Activated CD4-positive, alpha-beta T cell treated with anti-CD3 and anti-CD28 coated beads, Interleukin-2, amount 50 U/mL, for 48 hours (primary cell): ENCODE data around the gene RASA1.
"Not testable (repeated sequence)": the region's sequence is repeated elsewhere in the genome, so short reads cannot be mapped to it uniquely, and the experiment has no call there.

Experiments used
- DNase-seq, 2 experiments: peaks; one replicate each; pipeline ENCODE4 v3.0.0-alpha.2; 2020

The RASA1 gene

GRCh38 chr5:87267574-87268125, at the start of gene RASA1:
Gene RASA1 (plus strand): TSS chr5:87267883. CDS start chr5:87268452, 569 bp downstream.
- peak; percentile 94 to 95 for DNase-seq

DNA sequence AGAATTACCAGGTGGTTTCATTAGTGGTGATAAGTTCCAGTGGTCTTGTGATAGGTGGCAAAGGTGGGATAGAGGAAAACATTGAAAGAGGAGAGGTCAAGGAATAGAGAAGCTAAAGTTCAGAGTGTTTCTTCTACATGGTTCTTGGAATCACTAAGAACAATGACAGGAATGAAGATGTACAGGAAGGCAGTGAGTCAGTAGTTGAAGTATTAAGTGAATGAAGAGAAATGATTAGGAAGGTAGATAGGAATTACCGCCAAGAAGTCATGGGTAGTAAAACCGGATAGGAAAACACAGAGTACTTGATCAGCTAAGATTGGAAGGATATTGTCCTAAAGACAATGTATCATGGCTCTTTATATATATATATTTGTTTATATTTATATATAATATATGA, 37.9 kb upstream of the RASA1 start:
- no peak for DNase-seq

DNA sequence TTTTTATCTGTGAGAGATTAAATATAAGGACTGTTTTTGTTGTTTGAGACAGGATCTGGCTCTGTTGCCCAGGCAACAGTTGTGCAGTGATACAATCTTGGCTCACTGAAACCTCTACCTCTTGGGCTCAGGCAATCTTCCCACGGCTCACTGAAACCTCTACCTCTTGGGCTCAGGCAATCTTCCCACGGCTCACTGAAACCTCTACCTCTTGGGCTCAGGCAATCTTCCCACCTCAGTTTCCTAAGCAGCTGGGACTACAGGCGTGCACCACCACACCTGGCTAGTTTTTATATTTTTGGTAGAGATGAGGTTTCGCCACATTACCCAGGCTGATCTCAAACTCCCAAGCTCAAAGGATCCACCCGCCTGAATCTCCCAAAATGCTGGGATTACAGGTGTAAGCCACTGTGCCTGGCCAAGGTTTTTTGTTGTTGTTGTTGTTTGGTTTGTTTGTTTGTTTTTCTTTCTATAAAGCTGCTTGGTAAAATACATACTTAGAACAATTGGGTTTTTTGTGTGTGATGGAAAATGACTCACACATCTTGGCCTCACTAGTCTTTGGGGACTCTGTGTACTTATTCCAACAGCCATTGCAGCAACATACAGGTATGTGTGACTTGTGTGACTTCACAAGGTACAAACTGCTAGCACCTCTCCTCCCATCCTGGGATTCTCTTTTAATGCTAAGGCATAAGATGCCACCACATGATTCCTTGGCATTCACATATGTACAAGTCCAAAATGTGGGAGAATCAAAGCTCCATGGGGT, 36.5 kb upstream of the RASA1 start:
- DNase-seq = peak in 1 of 2 experiments; percentile 4

DNA sequence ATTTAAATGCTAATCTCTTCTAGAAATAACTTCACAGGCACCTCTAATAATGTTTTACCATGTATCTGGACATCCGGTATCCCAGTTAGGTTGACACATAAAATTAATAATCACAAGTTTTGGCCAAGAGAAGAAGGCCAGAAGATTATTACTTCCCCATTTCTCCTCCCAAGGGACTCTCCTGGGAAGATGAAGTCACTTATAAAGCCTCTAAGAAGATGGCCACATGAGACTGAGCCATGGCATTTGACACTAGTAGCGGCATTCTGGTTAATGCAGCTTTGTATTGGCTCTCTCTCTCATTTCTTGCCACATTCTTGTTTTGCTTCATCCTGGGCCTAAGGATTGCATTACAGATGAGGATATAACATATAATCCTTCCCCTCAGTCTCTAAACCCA, 34.5 kb upstream of the RASA1 start:
- no peak for DNase-seq

- DNase-seq = no peak
Observed at GRCh38 chr5:87241555-87241954, 26.1 kb upstream of the RASA1 start.

- no peak for DNase-seq
Observed at GRCh38 chr5:87242242-87242641, 25.4 kb upstream of the RASA1 start.

GRCh38 chr5:87243161-87243844, 24.4 kb upstream of the RASA1 start:
- no peak for DNase-seq

- DNase-seq = no peak
Observed at GRCh38 chr5:87245451-87245850, 22.2 kb upstream of the RASA1 start.

- no peak for DNase-seq
Observed at GRCh38 chr5:87246061-87246460, 21.6 kb upstream of the RASA1 start.

DNA sequence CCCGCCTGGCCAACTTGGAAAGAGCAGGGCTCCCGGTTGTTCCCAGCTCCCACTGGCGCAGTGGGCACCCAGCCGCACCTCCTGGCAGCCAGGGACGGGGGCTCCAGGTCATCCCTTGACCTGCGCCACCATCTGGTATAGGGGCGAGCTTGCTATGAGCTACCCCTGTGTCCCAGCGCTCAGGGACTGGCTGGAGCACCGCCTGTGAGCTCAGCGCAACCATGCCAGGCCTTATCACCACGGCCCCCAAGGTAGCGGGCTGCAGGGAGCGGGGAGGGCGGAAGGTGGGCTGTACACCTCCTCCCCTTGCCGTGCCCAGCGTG, 15.4 kb upstream of the RASA1 start:
- DNase-seq = no peak

DNA sequence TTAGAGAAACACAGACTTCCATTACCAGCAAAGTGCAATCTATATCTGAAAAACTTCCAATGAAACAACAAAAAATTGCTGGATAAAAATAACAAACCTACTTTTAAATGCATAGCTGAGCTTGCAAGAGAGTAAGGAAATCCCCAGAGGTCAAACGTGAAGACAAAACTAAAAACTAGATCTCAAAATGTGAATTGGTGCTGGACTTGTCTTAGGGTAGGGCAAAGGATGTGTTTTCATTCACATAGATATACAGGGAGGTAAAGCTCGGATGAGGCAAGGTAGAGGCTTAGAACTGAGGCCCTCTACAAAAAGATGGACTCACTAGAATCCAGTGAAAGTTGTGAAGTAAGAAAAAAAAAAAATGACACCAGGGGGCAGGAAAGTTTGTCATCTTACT, 13.6 kb upstream of the RASA1 start:
- no peak for DNase-seq

DNA sequence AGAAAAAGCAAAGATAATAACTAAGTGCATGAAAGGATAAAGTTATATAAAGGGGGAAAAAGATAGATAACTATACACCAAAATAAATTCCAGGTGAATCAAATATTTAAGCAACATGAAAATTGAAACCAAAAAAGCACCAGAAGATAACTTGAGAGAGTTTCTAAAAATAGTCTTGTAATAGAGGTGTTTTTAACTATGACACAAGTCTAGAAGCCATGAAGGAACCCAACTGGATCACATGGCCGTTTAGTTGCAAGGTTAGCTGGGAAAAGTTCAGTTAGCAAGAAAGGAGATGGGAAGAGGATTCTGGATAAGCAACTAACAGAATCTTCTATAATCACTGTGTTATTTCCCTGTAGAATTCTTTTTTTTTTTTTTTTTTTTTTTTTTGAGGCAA, 9.2 kb upstream of the RASA1 start:
- DNase-seq = no peak

DNA sequence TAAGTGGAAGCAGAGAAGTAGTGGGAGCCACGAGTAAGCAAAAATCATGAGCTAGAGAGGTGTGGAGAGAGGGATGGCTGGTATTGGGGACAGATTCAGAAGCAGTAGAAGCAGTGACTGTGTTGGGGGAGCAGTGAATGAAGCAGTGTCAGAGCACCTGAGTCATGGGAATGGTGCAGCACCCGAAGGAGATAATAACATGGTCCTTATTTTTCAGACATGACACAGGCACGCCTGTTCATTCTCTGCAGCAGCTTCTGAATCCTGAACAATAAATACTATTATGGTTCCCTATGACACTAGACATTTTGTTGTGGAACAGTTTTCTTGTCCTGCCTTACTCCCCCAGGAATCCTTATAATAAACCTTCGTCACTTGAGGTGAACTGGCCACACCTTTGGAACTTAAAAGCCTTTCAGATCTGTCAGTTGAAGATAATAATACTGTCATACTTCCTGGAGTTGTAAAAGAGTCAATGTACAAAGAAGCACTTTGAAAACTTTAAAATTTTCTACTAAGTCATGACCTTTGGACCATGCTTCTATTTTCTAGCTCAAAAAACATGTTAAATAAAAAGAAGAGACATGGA, 7.0 kb upstream of the RASA1 start:
- DNase-seq = no peak

DNA sequence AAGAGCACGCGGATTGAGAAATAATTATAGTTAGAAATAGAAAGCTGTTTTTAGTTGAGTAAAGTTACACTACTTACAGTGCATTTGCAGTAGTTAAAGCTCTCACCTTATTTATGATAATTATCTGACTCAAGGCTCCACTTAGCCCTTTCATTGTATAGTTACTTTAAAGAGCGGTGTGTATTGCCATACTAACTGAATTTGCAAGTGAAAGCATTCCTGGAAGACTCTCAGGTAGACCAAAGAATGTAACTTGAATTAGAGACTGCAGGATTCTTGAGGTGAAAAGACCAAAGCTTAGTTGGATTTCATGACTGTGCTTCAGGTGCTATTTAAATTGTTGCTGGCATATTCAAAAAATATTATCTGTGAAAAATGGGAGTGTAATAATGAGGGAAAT, 4.2 kb upstream of the RASA1 start:
- no peak for DNase-seq

DNA sequence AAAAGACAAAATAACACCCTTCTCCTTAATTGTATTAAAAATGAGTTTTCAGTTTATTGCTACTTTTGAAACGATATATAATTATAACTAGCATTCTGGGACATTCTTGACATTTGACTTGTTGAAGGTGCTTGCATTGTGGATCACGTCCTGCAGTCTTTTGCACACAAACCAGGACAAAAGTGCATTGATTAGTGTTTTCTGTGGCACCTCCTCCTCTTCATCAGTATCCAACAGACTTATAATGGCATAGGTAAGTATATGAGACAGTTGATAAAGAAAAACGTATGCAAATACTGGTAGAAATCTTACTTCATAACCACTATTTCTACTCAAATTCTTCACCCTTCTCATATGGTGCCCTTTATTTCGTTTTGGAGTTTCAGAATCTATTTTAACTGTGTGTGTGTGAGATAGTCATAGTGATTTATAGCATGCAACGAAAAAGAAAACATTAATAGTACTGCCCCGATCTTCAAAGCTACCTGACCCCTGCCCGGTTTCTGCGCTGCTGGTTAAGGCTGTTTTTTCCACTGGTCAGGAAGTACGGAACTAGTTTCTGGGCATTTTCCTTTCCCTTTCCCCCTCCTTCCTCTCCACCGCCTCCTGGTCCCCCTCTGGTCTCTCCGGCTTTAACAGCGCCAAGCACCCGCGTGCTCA, 639 bp upstream of the RASA1 start:
- DNase-seq = no peak

DNA sequence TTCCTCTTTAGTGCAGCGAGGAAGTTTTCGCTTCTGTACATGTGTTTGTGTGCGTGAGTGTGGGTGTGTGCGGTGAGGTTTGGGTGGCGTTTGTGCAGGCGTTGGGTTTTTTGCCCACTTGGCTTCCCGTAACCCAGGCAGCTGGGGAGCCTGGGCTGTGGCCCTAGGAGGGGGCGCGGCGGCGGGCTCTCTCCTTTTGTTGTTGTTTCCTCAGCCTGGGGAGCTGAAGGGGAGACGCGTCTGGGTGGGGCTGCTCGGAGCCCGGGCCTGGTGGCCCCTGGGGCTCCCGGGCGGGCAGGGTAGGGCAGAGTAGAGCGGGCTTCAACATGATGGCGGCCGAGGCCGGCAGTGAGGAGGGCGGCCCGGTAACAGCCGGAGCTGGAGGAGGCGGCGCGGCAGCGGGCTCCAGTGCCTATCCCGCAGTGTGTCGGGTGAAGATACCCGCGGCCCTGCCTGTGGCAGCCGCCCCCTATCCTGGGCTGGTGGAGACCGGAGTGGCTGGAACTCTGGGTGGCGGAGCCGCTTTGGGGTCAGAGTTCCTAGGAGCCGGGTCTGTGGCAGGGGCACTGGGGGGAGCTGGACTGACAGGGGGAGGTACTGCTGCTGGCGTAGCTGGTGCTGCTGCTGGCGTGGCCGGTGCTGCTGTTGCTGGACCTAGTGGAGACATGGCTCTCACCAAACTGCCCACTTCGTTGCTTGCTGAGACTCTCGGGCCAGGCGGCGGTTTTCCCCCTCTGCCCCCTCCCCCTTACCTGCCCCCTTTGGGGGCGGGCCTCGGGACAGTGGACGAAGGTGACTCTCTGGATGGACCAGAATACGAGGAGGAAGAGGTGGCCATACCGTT, 665 bp downstream of the RASA1 start:
- peak; percentile 73 to 79 for DNase-seq

DNA sequence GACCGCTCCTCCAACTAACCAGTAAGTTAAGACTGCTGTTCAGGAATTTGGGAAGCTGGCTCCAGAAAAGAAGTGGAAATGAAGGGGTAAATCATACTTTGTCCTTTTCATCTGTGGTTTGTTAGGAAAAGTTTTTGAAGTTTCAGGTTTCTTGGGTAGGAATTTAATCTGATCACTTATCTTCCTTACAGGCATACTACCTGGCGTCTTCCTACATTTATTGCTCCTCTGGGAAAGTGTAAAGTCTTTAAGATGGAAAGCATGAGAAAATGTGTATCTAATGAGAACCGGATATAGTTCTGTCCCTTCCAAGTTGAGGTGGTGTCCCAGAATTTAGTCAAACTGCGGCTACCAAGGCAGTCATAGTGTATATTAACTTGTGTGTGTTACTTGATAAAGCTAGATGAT, 1.3 kb downstream of the RASA1 start:
- DNase-seq = no peak

GRCh38 chr5:87270888-87271287, 3.2 kb downstream of the RASA1 start:
- not testable (repeated sequence) for DNase-seq

DNA sequence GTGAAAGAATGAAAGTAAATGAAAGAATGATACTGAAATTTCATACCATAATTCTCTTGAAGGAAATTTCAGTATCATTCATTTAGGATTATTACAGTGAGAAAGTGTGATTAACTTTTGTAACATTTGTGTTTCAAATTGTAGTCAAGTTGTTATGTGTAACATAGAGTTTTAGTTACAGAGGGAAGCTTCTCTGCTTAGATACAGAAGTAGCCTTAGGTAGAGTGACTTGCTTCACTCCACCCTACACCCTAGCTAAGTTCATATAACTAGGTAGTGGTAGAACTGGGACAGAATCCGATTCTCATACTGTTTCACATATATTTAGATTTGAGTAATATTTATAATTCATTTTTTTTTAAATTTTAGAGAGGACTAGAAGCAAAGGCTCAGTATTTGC, 9.0 kb downstream of the RASA1 start:
- DNase-seq = no peak

GRCh38 chr5:87277279-87277835, 9.7 kb downstream of the RASA1 start:
- no peak for DNase-seq

GRCh38 chr5:87278590-87279100, 11.0 kb downstream of the RASA1 start:
- DNase-seq = no peak

DNA sequence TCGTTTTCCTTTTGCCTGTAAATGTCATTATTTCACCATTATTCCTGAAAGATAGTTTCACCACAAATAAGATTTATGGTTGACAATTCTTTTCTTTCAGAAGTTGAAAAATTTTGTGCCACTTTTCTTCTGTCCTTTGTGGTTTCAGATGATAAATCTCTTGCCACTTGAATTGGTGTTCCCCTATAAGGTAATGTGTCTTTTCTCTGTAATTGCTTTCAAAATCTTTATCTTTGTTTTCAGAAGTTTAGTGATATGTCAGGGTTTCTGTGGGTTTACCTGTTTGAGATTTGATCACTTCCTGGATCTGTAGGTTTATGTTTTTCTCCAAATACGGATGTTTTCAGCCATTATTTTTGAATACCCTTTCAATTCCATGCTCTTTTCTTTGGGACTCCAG, 14.6 kb downstream of the RASA1 start:
- DNase-seq = no peak
